IPS-NIHi7 (cell line): ENCODE measurements around the gene DCAF10.
"Not testable (repeated sequence)": the region's sequence is repeated elsewhere in the genome, so short reads cannot be mapped to it uniquely, and the experiment has no call there.

ENCODE experiments used
- DNase-seq: peaks from one replicate; pipeline ENCODE4 v3.0.0; 2012; ENCODE audit warnings: mixed read lengths; ENCODE audit errors: extremely low spot score

The DCAF10 gene

GRCh38 chr9:37908698-37909186 is 108.1 kb downstream of the DCAF10 start:
- no peak for DNase-seq

GRCh38 chr9:37909326-37909725 is 108.7 kb downstream of the DCAF10 start:
- no peak for DNase-seq

DNA sequence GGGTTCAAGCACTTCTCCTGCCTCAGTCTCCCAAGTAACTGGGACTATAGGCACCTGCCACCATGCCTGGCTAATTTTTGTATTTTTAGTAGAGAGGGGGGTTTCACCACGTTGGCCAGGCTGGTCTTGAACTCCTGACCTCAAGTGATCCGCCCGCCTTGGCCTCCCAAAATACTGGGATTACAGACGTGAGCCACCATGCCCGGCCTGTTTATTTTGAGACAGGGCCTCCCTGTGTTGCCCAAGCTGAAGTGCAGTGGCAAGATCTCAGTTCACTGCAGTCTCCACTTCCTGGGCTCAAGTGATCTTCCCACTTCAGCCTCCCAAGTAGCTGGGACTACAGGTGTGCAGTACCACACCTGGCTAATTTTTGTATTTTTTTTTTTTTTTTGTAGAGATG is 109.2 kb downstream of the DCAF10 start:
- not testable (repeated sequence) for DNase-seq

DNA sequence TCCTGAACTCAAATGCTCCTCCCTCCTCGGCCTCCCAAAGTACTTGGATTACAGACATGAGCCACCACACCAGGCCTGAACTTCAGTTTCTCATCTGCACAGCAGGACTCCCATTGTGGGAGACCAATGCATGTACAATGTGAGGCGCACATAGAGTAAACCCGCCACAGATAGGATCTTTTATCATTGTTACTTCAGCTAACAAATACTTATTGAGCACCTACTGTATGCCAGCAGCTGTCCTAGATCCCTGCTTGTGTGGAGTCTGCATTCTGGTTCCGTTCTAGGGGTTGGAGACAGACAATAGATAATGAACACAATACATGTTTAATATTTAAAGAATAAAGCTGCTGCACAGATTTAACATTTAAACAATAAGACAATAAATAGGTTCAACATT is 109.7 kb downstream of the DCAF10 start:
- no peak for DNase-seq

- peak; percentile 3 for DNase-seq
These were observed 110.7 kb downstream of the DCAF10 start for GRCh38 chr9:37911271-37911681.

DNA sequence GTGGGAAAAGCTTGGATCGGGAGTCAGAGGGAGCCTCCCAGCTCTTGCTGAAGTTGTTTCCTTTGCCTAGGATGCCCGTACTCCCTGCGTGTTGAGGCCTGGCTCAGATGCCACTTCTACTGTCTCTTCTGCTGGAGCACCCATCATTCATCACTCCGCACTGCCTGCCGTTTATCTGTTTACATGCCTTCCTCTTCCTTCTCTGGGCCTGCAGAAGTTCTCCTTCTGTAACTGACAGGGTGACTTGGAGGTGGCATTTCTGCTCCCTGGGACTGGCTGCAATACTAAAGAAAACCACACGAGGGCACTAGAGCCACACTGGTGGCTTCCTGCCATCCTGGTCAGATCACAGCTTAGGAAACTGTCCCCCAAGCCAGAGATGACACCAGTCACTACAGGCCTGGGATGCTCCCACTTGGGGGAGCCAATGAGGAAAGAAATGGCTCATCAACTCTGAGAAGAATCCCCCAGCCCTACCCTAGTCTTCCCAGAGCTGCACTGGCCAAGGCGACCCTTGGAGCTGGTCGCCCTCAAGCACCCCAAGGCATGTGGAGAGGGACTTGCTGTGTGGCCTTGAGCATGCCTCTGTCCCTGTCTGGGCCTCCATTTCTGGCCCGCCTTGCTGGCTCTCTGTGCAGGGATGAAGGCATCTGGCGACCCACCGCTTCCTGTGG is 113.0 kb downstream of the DCAF10 start:
- peak; percentile 91 for DNase-seq

- DNase-seq, result no peak
These were observed 113.6 kb downstream of the DCAF10 start for GRCh38 chr9:37914154-37914551.

DNA sequence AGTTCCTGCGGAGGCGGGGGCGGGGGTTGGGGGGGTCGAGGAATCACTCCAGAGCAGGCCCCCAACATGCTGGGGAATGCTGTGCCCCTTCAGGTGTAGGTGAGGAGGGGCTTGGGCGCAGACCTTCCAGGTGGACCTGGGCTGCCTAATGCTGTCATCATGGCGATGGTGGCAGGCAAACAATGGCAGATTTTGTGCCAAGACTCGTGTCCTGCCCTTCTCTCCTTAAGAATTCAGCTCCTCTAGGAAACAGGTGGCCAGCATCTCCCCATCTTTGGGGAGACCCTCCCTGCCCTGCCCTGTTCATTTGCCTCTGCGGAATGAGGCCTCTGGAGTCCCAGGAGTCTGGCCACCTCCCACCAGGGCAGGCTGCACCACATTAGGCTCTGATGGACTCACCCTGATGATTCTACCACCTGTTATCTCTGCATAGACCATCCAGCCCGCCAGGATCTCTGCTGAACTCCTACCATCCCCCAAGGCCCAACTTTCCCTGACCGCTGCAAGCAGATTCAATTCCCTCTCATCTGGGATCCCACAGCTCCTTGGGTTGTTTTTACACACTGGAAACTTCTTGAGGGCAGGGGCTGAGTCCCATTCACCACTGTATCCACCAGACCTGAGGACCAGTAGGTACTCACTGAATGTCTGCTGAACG is 114.2 kb downstream of the DCAF10 start:
- no peak for DNase-seq

DNA sequence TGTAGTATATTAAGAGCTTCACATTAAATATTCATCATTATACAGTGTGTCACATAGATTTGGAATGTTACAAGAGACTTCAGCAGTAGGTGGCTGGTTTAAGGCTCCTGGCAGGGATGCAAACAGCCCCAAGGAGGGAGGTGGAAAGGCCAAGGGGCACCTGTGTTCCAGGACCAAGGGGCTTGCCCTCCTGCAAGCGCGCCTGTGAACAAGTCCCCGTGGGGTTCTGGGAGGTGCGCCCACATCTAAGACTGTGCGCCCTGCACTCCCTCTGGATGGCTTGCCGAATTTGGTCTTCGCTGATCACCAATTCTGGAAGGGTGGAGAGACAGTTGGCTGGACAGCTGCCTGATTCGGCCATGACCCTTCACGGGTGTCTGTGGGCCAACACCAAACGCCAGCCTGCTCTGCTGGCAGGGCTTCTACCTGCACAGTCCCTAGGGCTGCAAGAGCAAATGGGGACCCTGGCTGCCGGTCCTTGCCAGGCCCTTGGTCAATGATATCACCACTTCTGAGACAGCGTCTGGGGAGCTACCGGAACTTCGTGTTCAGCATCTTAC is 115.4 kb downstream of the DCAF10 start:
- DNase-seq, result no peak

GRCh38 chr9:37916471-37917312 is 116.1 kb downstream of the DCAF10 start:
- no peak for DNase-seq
